HepG2 (cell line): Measurements from ENCODE around the gene EIF6. TPM values are rescaled to one million over a fixed set of nuclear protein-coding genes. Genes with fewer than 3 reads are reported as not detected.

Experiments used
- ERF ChIP-seq: IDR thresholded peaks from 2 replicates; pipeline ENCODE4 v1.6.1; 2018; ENCODE audit warnings: missing biosample characterization, missing genetic modification reagents
- FOXK1 ChIP-seq: sonication (generic); formaldehyde crosslinking; IDR thresholded peaks from 2 replicates; pipeline ENCODE4 v1.4.0; 2020; ENCODE audit warnings: low read depth, missing genetic modification reagents, borderline replicate concordance
- FOXP1 ChIP-seq, 2 experiments: fragments of 450-650 bp in 1 of 2; IDR thresholded peaks; 2 replicates each; pipeline ENCODE4 v1.6.1; 2017 to 2018; ENCODE audit warnings: antibody characterized with exemption in 1 of 2
- GABPA ChIP-seq, 2 experiments: IDR thresholded peaks; 2 replicates each; pipeline ENCODE4 v1.6.1; 2011 to 2016; ENCODE audit warnings: low read depth in 2 of 2, low read length in 1 of 2, missing biosample characterization in 1 of 2, missing genetic modification characterization in 1 of 2
- HMG20A ChIP-seq: IDR thresholded peaks from 2 replicates; pipeline ENCODE4 v1.6.1; 2016; ENCODE audit warnings: borderline replicate concordance
- HMGXB3 ChIP-seq: sonication (generic); formaldehyde crosslinking; IDR thresholded peaks from 2 replicates; pipeline ENCODE4 v1.4.0; 2020; ENCODE audit warnings: missing genetic modification reagents, borderline replicate concordance
- HOMEZ ChIP-seq: IDR thresholded peaks from 2 replicates; pipeline ENCODE4 v1.6.1; 2016; ENCODE audit warnings: low read depth
- HOXA5 ChIP-seq: sonication (generic); formaldehyde crosslinking; IDR thresholded peaks from 2 replicates; pipeline ENCODE4 v1.4.0; 2020; ENCODE audit warnings: missing genetic modification reagents
- KMT2A ChIP-seq: sonication (generic); formaldehyde crosslinking; IDR thresholded peaks from 2 replicates; pipeline ENCODE4 v1.4.0; 2020; ENCODE audit warnings: missing genetic modification reagents
- MXI1 ChIP-seq: IDR thresholded peaks from 3 replicates; pipeline ENCODE4 v1.6.1; 2012; ENCODE audit warnings: low read depth, low read length, inconsistent platforms, borderline replicate concordance
- PATZ1 ChIP-seq: sonication (generic); formaldehyde crosslinking; IDR thresholded peaks from 2 replicates; pipeline ENCODE4 v1.4.0; 2020; ENCODE audit warnings: missing genetic modification reagents
- RFX5 ChIP-seq: IDR thresholded peaks from 2 replicates; pipeline ENCODE4 v1.6.1; 2011; ENCODE audit warnings: low read depth, low read length, improper control_type of control experiment
- SMC3 ChIP-seq: IDR thresholded peaks from 2 replicates; pipeline ENCODE4 v1.6.1; 2011; ENCODE audit warnings: low read length, improper control_type of control experiment
- SOX5 ChIP-seq: IDR thresholded peaks from 2 replicates; pipeline ENCODE4 v1.6.1; 2016; ENCODE audit warnings: borderline replicate concordance
- TEAD3 ChIP-seq: optimal IDR thresholded peaks from 2 replicates; pipeline ENCODE3; 2016; ENCODE audit warnings: borderline replicate concordance
- TFE3 ChIP-seq: IDR thresholded peaks from 2 replicates; pipeline ENCODE4 v1.6.1; 2016
- TMF1 ChIP-seq: sonication (generic); formaldehyde crosslinking; IDR thresholded peaks from 2 replicates; pipeline ENCODE4 v1.8.1; 2022; ENCODE audit warnings: low read depth, missing genetic modification reagents
- XRCC5 ChIP-seq: fragments of 200-400 bp; formaldehyde crosslinking; optimal IDR thresholded peaks from 2 replicates; pipeline ENCODE3; 2017; ENCODE audit warnings: mild to moderate bottlenecking, low read length
- ZEB1 ChIP-seq: IDR thresholded peaks from 2 replicates; pipeline ENCODE4 v1.6.1; 2012; ENCODE audit warnings: mild to moderate bottlenecking, low read depth, inconsistent platforms; ENCODE audit not compliant: insufficient replicate concordance
- ZNF780A ChIP-seq: sonication (generic); formaldehyde crosslinking; IDR thresholded peaks from 2 replicates; pipeline ENCODE4 v1.8.0; 2022; ENCODE audit warnings: mild to moderate bottlenecking, missing genetic modification reagents, moderate library complexity
- polyA plus RNA-seq, 8 experiments: library from polyadenylated mRNA; depleted of rRNA in 3 of 8; stranded (reverse) in 7 of 8; unstranded in 1 of 8; fragments of >200 nt; fragmentation: Illumina TruSeq in 4 of 8; extraction: Trizol in 4 of 8; gene quantifications; 2 replicates each; pipeline versions ENCODE4 v1.2.1 to v1.2.3, GENCODE V29; 2011 to 2016; ENCODE audit warnings: low read depth in 4 of 8, missing spikeins in 1 of 8, mixed read lengths in 1 of 8; ENCODE audit not compliant: insufficient read depth in 1 of 8
- total RNA-seq, 5 experiments: library from RNA; depleted of rRNA; stranded (reverse); fragments of >200 nt; fragmentation: Illumina TruSeq; extraction: Trizol; gene quantifications; 2 replicates each; pipeline ENCODE4 v1.2.3, GENCODE V29; 2016; ENCODE audit warnings: low read depth in 1 of 5

Gene EIF6
- total and polyA plus RNA-seq, 2 of the 13 experiments (the other 11 are each of a cell fraction or from before 2014, with no cell fraction given) = 462 to 466 TPM

- no peak for TF ChIP-seq FOXP1 (IDR thresholded peaks at IDR 0.05)
- TF ChIP-seq FOXP1 (CRISPR knock-in tag; IDR thresholded peaks at IDR 0.05) = peak; percentile 36; the same call in 1 of the 2 replicates
- TF ChIP-seq SOX5 (CRISPR knock-in tag) = peak; percentile 42; the same call in 1 of the 2 replicates
- TF ChIP-seq KMT2A (CRISPR knock-in tag) = no peak
- TF ChIP-seq HOXA5 (CRISPR knock-in tag) = no peak
- peak; percentile 32; the same call in 1 of the 2 replicates for TF ChIP-seq FOXK1
- TF ChIP-seq TMF1 (CRISPR knock-in tag) = no peak
- TF ChIP-seq TEAD3 = peak; percentile 77
- no peak for TF ChIP-seq GABPA (IDR thresholded peaks at IDR 0.05; ENCODE audit: low read depth, low read length)
- TF ChIP-seq GABPA (CRISPR knock-in tag; IDR thresholded peaks at IDR 0.05; ENCODE audit: low read depth) = peak; percentile 27; the same call in 1 of the 2 replicates
- TF ChIP-seq XRCC5 = peak; percentile 39
- 0 out of 3 replicates have a peak, but pooled peaks have one; percentile 4 for TF ChIP-seq MXI1
- peak; percentile 62 for TF ChIP-seq TFE3 (CRISPR knock-in tag)
- peak; percentile 34; the same call in 1 of the 2 replicates for TF ChIP-seq ERF
- TF ChIP-seq ZNF780A = peak; percentile 49; the same call in 1 of the 2 replicates
- TF ChIP-seq ZEB1 = peak; percentile 11
- TF ChIP-seq PATZ1 (CRISPR knock-in tag) = 0 out of 2 replicates have a peak, but pooled peaks have one; percentile 34
- TF ChIP-seq HOMEZ (CRISPR knock-in tag) = 0 out of 2 replicates have a peak, but pooled peaks have one; percentile 34
- peak; percentile 14; the same call in 1 of the 2 replicates for TF ChIP-seq RFX5
- TF ChIP-seq HMGXB3 (CRISPR knock-in tag) = peak; percentile 52; the same call in 1 of the 2 replicates
- peak; percentile 51; the same call in 1 of the 2 replicates for TF ChIP-seq SMC3
- peak; percentile 73; the same call in 1 of the 2 replicates for TF ChIP-seq HMG20A (CRISPR knock-in tag)
Measured at GRCh38 chr20:35320396-35321126, 36.0 kb upstream of the EIF6 start (continued).
